K562 (cell line): ENCODE data around the gene C9orf153. TPM values are rescaled to one million over a fixed set of nuclear protein-coding genes. Genes with fewer than 3 reads are reported as not detected.

ENCODE experiments used
- ATAC-seq: fragments of 200-7000 bp; cut with Tn5 transposase; 3 replicates; pipeline ENCODE4 v1.9.1; 2020; ENCODE audit warnings: moderate library complexity
- BruUV-seq: library from RNA; stranded (reverse); fragments of 400-500 nt; replicated peaks from 2 replicates; lab custom pipeline; 2021; lab: Mats Ljungman, UMichigan
- CTCF ChIA-PET: fragments of 300-600 bp; formaldehyde crosslinking; extraction: SDS; loops from one replicate; lab custom pipeline; 2021; ENCODE audit warnings: low intra/inter-chr PET ratio; lab: Yijun Ruan, JAX
- POLR2A ChIA-PET: fragments of 300-600, 350-650 bp; sonication (Branson Sonifier 250); formaldehyde crosslinking; extraction: SDS; loops from one replicate; lab custom pipeline; 2021; ENCODE audit warnings: antibody characterized with exemption, inconsistent platforms; lab: Yijun Ruan, JAX
- DNase-seq, 4 experiments: peaks; one replicate each; pipeline versions ENCODE4 v3.0.0 to v3.0.0-alpha.2; 2011 to 2018; ENCODE audit warnings: low spot score in 3 of 4, mixed read lengths in 3 of 4; ENCODE audit errors: extremely low read depth in 1 of 4
- FAIRE-seq: peaks from 2 replicates; lab custom pipeline; 2011; peaks lifted over from hg19 to GRCh38; lab: Jason Lieb, UNC
- H2AFZ ChIP-seq: 2 replicates; pipeline ENCODE4 v1.6.0; 2011; ENCODE audit warnings: low read depth, low read length, control low read depth, inconsistent platforms
- H3K27ac ChIP-seq: fragments of 200-600 bp; 3 replicates; pipeline ENCODE4 v1.8.0; 2011; ENCODE audit warnings: low read depth, mild to moderate bottlenecking, control low read depth, inconsistent platforms, low read length, moderate library complexity, mixed read lengths; ENCODE audit errors: extremely low read depth
- H3K27me3 ChIP-seq, 2 experiments: fragments of 300-600 bp in 1 of 2; 2 replicates in 1 of 2; 3 replicates in 1 of 2; pipeline versions ENCODE4 v1.6.0 to v1.8.0; 2011; ENCODE audit warnings: inconsistent platforms in 2 of 2, low read length in 2 of 2, mild to moderate bottlenecking in 1 of 2, mixed read lengths in 1 of 2, moderate library complexity in 1 of 2; ENCODE audit not compliant: control insufficient read depth in 2 of 2, insufficient read depth in 2 of 2
- H3K36me3 ChIP-seq: fragments of 300-600 bp; 3 replicates; pipeline ENCODE4 v1.8.0; 2011; ENCODE audit warnings: mild to moderate bottlenecking, low read length, inconsistent platforms; ENCODE audit not compliant: control insufficient read depth, insufficient read depth
- H3K4me1 ChIP-seq, 2 experiments: fragments of 200-600 bp in 1 of 2; replicated peaks in 1 of 2; 2 replicates in 1 of 2; 3 replicates in 1 of 2; pipeline versions ENCODE4 v1.5.1 to v1.8.0; 2011; ENCODE audit warnings: inconsistent platforms in 2 of 2, low read length in 2 of 2, mild to moderate bottlenecking in 1 of 2, mixed read lengths in 1 of 2, moderate library complexity in 1 of 2; ENCODE audit not compliant: control insufficient read depth in 2 of 2, insufficient read depth in 2 of 2
- H3K4me2 ChIP-seq: 2 replicates; pipeline ENCODE4 v1.6.1; 2011; ENCODE audit warnings: low read length, control low read depth, inconsistent platforms, mixed read lengths; ENCODE audit not compliant: insufficient read depth
- H3K4me3 ChIP-seq: fragments of 200-600 bp; sonication (generic), shearing (Covaris generic); 2 replicates; pipeline ENCODE4 v1.5.1; 2016; ENCODE audit warnings: control low read depth, inconsistent platforms
- H3K79me2 ChIP-seq: fragments of 200-600 bp; 3 replicates; pipeline ENCODE4 v1.8.0; 2011; ENCODE audit warnings: low read length, inconsistent platforms; ENCODE audit not compliant: control insufficient read depth, insufficient read depth
- H3K9ac ChIP-seq, 2 experiments: 2 replicates each; pipeline versions ENCODE4 v1.6.0 to v1.6.1; 2011; ENCODE audit warnings: low read depth in 2 of 2, low read length in 2 of 2, control low read depth in 1 of 2, inconsistent platforms in 1 of 2, mild to moderate bottlenecking in 1 of 2, mixed read lengths in 1 of 2; ENCODE audit not compliant: insufficient read depth in 1 of 2
- H3K9me1 ChIP-seq: one replicate; pipeline ENCODE4 v1.6.0; 2011; ENCODE audit warnings: inconsistent platforms, mild to moderate bottlenecking, low read length, moderate library complexity; ENCODE audit not compliant: control insufficient read depth, insufficient read depth
- H3K9me3 ChIP-seq: replicated peaks from 2 replicates; pipeline ENCODE4 v1.5.1; 2011; ENCODE audit warnings: low read depth, low read length, inconsistent platforms; ENCODE audit not compliant: control insufficient read depth, insufficient read depth
- H4K20me1 ChIP-seq: replicated peaks from 2 replicates; pipeline ENCODE4 v1.6.1; 2011; ENCODE audit warnings: low read length, inconsistent platforms, mixed read lengths; ENCODE audit not compliant: control insufficient read depth, insufficient read depth
- CBX1 ChIP-seq: sonication (generic); IDR thresholded peaks from 2 replicates; pipeline ENCODE4 v1.6.1; 2016; ENCODE audit warnings: antibody characterized with exemption, low read depth, mild to moderate bottlenecking
- DACH1 ChIP-seq: fragments of 450-650 bp; IDR thresholded peaks from 2 replicates; pipeline ENCODE4 v1.6.1; 2018; ENCODE audit not compliant: partially characterized antibody
- FOS ChIP-seq: IDR thresholded peaks from 3 replicates; pipeline ENCODE4 v1.6.1; 2011; ENCODE audit not compliant: insufficient read length; ENCODE audit errors: extremely low read depth
- MYNN ChIP-seq, 2 experiments: sonication (generic); formaldehyde crosslinking in 1 of 2; IDR thresholded peaks; 2 replicates each; pipeline versions ENCODE4 v1.5.0 to v1.6.1; 2016 to 2020; ENCODE audit warnings: antibody characterized with exemption in 1 of 2, missing genetic modification reagents in 1 of 2
- NFXL1 ChIP-seq: fragments of 450-650 bp; formaldehyde crosslinking; IDR thresholded peaks from 2 replicates; pipeline ENCODE4 v1.4.0; 2021; ENCODE audit warnings: mild to moderate bottlenecking
- RFX1 ChIP-seq: fragments of 450-650 bp; IDR thresholded peaks from 2 replicates; pipeline ENCODE4 v1.6.1; 2016; ENCODE audit warnings: mild to moderate bottlenecking, moderate library complexity
- RNF2 ChIP-seq: sonication (generic); IDR thresholded peaks from 2 replicates; pipeline ENCODE4 v1.6.1; 2016
- ZNF232 ChIP-seq: sonication (generic); formaldehyde crosslinking; IDR thresholded peaks from 2 replicates; pipeline ENCODE4 v1.8.0; 2022; ENCODE audit warnings: mild to moderate bottlenecking, missing genetic modification reagents
- ZNF445 ChIP-seq: fragments of 250-450 bp; sonication (Bioruptor Pico); IDR thresholded peaks from 2 replicates; pipeline ENCODE4 v1.4.0; 2020; ENCODE audit warnings: low read depth, mild to moderate bottlenecking, moderate library complexity
- ZNF551 ChIP-seq: fragments of 250-450 bp; sonication (Bioruptor Pico); IDR thresholded peaks from 2 replicates; pipeline ENCODE4 v1.5.0; 2021; ENCODE audit warnings: mild to moderate bottlenecking, moderate library complexity
- ZNF586 ChIP-seq: fragments of 450-650 bp; formaldehyde crosslinking; conservative IDR thresholded peaks from 2 replicates; pipeline ENCODE4 v1.4.0; 2020; ENCODE audit warnings: mild to moderate bottlenecking, moderate library complexity
- WGBS: fragments of 100-300 bp; shearing (Covaris generic); methylation state at CpG from one replicate; pipeline ENCODE4 v1.1.6; 2016; ENCODE audit warnings: low coverage, mixed read lengths; ENCODE audit not compliant: insufficient coverage; ENCODE audit errors: missing lambda C conversion rate; 5-methylcytosine and 5-hydroxymethylcytosine counted together
- in situ Hi-C: fragments of 300-500 bp; cut with MboI; formaldehyde crosslinking; loops from 4 replicates; pipeline ENCODE4 v1.15.0; 2018; ENCODE audit warnings: inconsistent platforms, mixed read lengths
- intact Hi-C: fragments of 100-400 bp; cut with micrococcal nuclease; formaldehyde crosslinking; loops from 2 replicates; pipeline ENCODE4 v1.14.2; 2022
- polyA plus RNA-seq, 8 experiments: library from polyadenylated mRNA; depleted of rRNA in 4 of 8; stranded (reverse) in 5 of 8; unstranded in 3 of 8; fragments of >200 nt; fragmentation: Nextera tagmentation in 2 of 8; fragmentation: Illumina TruSeq in 1 of 8; extraction: Ambion mirVana in 2 of 8; extraction: Trizol in 1 of 8; gene quantifications; 2 replicates each; pipeline versions ENCODE4 v1.2.1 to v1.2.3, GENCODE V29; 2011 to 2014; ENCODE audit warnings: inconsistent platforms in 1 of 8, missing spikeins in 1 of 8
- total RNA-seq, 7 experiments: library from RNA; depleted of rRNA in 6 of 7; stranded (reverse); fragments of >200 nt in 6 of 7; fragmentation: Illumina TruSeq in 2 of 7; extraction: Trizol in 2 of 7; gene quantifications; 2 replicates each; pipeline versions ENCODE4 v1.2.1 to v1.2.3, GENCODE V29; 2011 to 2021; ENCODE audit warnings: low replicate concordance in 1 of 7
- TF ChIP-seq, protein P1 (sequence below), 2 experiments: fragments of 450-650 bp; IDR thresholded peaks; 2 replicates each; pipeline ENCODE4 v1.6.1; 2016
- TF ChIP-seq, protein P2 (sequence below): sonication (generic); formaldehyde crosslinking; IDR thresholded peaks from 2 replicates; pipeline ENCODE4 v1.8.0; 2023; ENCODE audit warnings: missing genetic modification reagents, mild to moderate bottlenecking, borderline replicate concordance
- TF ChIP-seq, protein P3 (sequence below): IDR thresholded peaks from 2 replicates; pipeline ENCODE4 v1.6.1; 2012; ENCODE audit warnings: low read depth, low read length, improper control_type of control experiment, borderline replicate concordance

The C9orf153 gene
- total and polyA plus RNA-seq, 9 of the 15 experiments (the other 6 are each of a cell fraction or from before 2014, with no cell fraction given), result 0.07 to 1.2 (median 0.11) TPM; not detected in 5

DNA sequence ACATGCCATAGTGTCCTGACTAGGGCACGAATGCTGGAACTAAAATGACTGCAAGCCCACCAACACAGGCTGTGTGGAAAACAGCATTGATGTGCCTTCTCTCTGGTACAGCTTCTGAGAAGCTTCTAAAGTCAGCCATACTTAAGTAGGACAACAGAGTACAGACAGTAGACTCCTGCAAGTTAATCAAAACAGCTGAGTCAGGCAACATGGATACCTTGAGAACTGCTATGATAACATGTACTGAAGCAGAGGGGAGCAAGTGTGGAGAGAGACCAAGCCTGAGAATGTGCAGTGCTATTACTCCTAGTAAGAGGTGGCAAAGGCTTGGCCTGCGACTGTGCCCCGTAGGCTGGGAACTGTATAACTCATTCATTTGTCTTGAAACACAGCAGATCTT lies 20.4 kb upstream of the C9orf153 start (continued):
- TF ChIP-seq, protein P1, sequence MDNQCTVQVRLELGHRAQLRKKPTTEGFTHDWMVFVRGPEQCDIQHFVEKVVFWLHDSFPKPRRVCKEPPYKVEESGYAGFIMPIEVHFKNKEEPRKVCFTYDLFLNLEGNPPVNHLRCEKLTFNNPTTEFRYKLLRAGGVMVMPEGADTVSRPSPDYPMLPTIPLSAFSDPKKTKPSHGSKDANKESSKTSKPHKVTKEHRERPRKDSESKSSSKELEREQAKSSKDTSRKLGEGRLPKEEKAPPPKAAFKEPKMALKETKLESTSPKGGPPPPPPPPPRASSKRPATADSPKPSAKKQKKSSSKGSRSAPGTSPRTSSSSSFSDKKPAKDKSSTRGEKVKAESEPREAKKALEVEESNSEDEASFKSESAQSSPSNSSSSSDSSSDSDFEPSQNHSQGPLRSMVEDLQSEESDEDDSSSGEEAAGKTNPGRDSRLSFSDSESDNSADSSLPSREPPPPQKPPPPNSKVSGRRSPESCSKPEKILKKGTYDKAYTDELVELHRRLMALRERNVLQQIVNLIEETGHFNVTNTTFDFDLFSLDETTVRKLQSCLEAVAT (IDR thresholded peaks at IDR 0.05), result no peak
- no peak for TF ChIP-seq ZNF232
- no peak for TF ChIP-seq ZNF445 (CRISPR knock-in tag)
- TF ChIP-seq FOS, result no peak

DNA sequence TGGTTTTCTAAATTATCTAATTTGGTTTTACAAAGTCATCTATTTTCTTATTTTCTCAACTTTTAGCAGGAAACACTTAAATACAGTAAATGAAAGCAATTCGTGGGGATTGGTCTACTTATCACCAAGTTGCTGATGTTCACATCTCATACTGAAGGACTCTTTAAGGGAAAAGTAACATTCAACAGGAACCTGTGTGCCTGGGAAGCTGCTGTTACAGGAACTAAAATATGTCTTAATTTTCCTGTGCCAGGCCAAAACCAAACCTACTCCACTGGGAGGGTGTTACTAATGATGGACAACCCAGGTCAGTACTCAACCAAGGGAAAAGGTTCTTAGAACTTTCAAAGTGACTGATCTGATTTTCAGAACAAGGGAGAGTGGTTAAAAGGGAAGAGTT lies 17.6 kb upstream of the C9orf153 start:
- intact Hi-C loops, result no loop called here
- ChIA-PET CTCF (no interaction called here), POLR2A (no interaction called here)
- Histone ChIP-seq H2AFZ (no peak overlapping the region), H3K9me1 (no peaks in the 10 kb centered on the region), H3K27ac (no peak overlapping the region), H4K20me1 (peaks cover 3% of the 10 kb centered on the region; the same call in 1 of the 2 replicates), H3K4me3 (no peak overlapping the region), H3K9me3 (no peaks in the 10 kb centered on the region), H3K9ac (no peak overlapping the region), H3K79me2 (peaks cover 76% of the 10 kb centered on the region), H3K36me3 (peaks cover 63% of the 10 kb centered on the region; the same call in 2 of the 3 replicates), H3K27me3 (no peaks in the 10 kb centered on the region), H3K4me2 (no peak overlapping the region), H3K4me1 (peaks cover 8 to 11% of the 10 kb centered on the region in 2 experiments; a peak in 4 of 5 replicates)
- no TSS peak for BruUV-seq
- 43% methylated on average over 1 of the region's 1 CpG for WGBS
- DNase-seq (no peak), ATAC-seq (no peak), FAIRE-seq (no peak)
- in situ Hi-C loops, result no loop called here
- TF ChIP-seq, protein P2, sequence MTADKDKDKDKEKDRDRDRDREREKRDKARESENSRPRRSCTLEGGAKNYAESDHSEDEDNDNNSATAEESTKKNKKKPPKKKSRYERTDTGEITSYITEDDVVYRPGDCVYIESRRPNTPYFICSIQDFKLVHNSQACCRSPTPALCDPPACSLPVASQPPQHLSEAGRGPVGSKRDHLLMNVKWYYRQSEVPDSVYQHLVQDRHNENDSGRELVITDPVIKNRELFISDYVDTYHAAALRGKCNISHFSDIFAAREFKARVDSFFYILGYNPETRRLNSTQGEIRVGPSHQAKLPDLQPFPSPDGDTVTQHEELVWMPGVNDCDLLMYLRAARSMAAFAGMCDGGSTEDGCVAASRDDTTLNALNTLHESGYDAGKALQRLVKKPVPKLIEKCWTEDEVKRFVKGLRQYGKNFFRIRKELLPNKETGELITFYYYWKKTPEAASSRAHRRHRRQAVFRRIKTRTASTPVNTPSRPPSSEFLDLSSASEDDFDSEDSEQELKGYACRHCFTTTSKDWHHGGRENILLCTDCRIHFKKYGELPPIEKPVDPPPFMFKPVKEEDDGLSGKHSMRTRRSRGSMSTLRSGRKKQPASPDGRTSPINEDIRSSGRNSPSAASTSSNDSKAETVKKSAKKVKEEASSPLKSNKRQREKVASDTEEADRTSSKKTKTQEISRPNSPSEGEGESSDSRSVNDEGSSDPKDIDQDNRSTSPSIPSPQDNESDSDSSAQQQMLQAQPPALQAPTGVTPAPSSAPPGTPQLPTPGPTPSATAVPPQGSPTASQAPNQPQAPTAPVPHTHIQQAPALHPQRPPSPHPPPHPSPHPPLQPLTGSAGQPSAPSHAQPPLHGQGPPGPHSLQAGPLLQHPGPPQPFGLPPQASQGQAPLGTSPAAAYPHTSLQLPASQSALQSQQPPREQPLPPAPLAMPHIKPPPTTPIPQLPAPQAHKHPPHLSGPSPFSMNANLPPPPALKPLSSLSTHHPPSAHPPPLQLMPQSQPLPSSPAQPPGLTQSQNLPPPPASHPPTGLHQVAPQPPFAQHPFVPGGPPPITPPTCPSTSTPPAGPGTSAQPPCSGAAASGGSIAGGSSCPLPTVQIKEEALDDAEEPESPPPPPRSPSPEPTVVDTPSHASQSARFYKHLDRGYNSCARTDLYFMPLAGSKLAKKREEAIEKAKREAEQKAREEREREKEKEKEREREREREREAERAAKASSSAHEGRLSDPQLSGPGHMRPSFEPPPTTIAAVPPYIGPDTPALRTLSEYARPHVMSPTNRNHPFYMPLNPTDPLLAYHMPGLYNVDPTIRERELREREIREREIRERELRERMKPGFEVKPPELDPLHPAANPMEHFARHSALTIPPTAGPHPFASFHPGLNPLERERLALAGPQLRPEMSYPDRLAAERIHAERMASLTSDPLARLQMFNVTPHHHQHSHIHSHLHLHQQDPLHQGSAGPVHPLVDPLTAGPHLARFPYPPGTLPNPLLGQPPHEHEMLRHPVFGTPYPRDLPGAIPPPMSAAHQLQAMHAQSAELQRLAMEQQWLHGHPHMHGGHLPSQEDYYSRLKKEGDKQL (CRISPR knock-in tag), result no peak
- TF ChIP-seq NFXL1, result no peak
- no peak for TF ChIP-seq RNF2
- TF ChIP-seq, protein P3, sequence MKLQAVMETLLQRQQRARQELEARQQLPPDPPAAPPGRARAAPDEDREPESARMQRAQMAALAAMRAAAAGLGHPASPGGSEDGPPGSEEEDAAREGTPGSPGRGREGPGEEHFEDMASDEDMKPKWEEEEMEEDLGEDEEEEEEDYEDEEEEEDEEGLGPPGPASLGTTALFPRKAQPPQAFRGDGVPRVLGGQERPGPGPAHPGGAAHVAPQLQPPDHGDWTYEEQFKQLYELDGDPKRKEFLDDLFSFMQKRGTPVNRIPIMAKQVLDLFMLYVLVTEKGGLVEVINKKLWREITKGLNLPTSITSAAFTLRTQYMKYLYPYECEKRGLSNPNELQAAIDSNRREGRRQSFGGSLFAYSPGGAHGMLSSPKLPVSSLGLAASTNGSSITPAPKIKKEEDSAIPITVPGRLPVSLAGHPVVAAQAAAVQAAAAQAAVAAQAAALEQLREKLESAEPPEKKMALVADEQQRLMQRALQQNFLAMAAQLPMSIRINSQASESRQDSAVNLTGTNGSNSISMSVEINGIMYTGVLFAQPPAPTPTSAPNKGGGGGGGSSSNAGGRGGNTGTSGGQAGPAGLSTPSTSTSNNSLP, result no peak
- TF ChIP-seq RFX1, result no peak
- no peak for TF ChIP-seq ZNF551 (CRISPR knock-in tag)
- no peak for TF ChIP-seq ZNF586 (CRISPR knock-in tag)
- TF ChIP-seq CBX1, result no peak
- no peak for TF ChIP-seq MYNN (IDR thresholded peaks at IDR 0.05)
- no peak for TF ChIP-seq MYNN (CRISPR knock-in tag; IDR thresholded peaks at IDR 0.05)
- no peak for TF ChIP-seq DACH1
